ENCODE measurements around the gene SNAPIN. TPM values are rescaled to one million over a fixed set of nuclear protein-coding genes. Genes with fewer than 3 reads are reported as not detected.
A peak's percentile ranks its signal among the peaks of the same experiment; 100 is the strongest.
"Not testable (repeated sequence)": the region's sequence is repeated elsewhere in the genome, so short reads cannot be mapped to it uniquely, and the experiment has no call there.

The SNAPIN gene
- total RNA-seq, 1 donor from 2014 or later: 50.4 TPM

DNA sequence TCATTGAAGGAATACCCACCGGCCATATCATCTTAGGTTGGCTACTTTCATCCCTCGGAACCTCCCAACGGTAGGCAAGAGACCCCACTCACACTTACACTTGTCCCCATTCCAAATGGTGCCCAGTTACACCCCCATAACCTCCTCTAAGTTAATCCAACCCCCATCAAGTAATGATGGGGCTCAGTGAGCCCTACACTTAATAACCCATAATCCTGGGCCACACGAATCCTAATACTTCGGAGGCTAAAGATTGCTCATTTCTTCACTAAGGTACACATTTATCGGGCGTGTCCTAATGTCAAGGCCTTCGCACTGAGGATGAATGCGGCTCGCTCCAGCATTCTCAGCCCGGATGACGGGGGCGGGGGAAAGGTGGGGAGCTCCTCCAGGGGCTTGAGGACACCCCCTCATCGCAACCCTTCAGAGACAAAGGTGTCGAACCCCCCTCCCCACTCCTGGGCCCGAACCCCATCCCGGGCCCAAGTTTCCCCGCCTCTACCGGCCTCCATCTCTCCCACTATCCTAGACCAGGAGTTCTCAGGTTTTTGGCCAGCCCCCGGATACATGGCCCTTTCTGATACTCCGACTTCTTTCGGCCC is 11.9 kb downstream of the SNAPIN start:
- ChIA-PET CTCF (interaction anchor here (0.7 to 2.6 kb wide), 2 partner anchors 42 to 98 kb away, joined by 3 to 16 read pairs; no protein-coding TSS in a partner anchor), POLR2A (interaction anchor here (0.7 to 3.6 kb wide), 7 partner anchors 12 to 321 kb away, joined by 3 to 34 read pairs (median 7); partner anchors contain the start of genes CHTOP, RPS27 and SNAPIN)
- no peak overlapping the region for H3K27ac Mint-ChIP-seq
- H3K4me1 Mint-ChIP-seq: peaks cover 28% of the 10 kb centered on the region
- H3K4me3 Mint-ChIP-seq: no peak overlapping the region
- H3K9me3 Mint-ChIP-seq: no peaks in the 10 kb centered on the region
- DNase-seq (no peak), ATAC-seq (ENCODE audit: low read depth) (no peak)
- intact Hi-C loops (cut with micrococcal nuclease): loop anchor here (2.0 to 5.0 kb wide), 4 partner anchors 120 to 252 kb away; partner anchors contain the start of gene GATAD2B
- peaks cover 48% of the 10 kb centered on the region for H3K36me3 Mint-ChIP-seq (ENCODE audit: low read depth)
- no peaks in the 10 kb centered on the region for H3K27me3 Mint-ChIP-seq
- TF ChIP-seq, protein P1, sequence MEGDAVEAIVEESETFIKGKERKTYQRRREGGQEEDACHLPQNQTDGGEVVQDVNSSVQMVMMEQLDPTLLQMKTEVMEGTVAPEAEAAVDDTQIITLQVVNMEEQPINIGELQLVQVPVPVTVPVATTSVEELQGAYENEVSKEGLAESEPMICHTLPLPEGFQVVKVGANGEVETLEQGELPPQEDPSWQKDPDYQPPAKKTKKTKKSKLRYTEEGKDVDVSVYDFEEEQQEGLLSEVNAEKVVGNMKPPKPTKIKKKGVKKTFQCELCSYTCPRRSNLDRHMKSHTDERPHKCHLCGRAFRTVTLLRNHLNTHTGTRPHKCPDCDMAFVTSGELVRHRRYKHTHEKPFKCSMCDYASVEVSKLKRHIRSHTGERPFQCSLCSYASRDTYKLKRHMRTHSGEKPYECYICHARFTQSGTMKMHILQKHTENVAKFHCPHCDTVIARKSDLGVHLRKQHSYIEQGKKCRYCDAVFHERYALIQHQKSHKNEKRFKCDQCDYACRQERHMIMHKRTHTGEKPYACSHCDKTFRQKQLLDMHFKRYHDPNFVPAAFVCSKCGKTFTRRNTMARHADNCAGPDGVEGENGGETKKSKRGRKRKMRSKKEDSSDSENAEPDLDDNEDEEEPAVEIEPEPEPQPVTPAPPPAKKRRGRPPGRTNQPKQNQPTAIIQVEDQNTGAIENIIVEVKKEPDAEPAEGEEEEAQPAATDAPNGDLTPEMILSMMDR (IDR thresholded peaks at IDR 0.05): no peak

DNA sequence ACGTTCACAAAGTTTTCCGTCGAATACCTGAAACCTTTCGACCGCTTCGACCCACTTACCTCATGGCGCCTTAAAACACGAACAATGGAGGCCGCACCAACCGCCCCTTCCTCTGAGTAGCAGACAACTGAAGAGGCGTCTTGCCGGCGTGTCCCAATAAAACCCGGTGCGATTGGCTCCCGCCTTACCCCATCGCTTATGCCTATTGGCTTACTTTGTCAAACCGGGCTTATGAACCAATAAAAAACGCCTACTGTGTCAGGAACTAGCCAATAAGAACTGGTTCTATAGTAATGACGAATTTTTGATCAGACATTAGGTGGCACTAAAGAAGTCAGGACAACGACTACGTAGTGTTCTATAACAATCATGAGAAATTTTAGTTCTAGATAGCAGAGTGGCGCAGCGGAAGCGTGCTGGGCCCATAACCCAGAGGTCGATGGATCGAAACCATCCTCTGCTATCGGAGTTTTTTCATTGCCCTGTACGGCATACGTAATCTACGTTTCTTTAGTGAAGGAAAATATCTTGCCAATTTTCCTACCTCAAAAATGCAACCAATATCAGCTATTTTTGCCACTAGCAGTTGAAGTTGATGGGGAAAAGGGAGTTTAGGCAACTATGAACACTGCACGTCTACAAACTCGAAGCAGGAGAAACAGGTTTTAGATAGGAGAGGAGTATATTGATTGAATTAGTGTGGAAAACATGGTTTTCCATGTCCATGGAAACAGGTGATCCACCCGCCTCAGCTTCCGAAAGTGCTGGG is 12.5 kb downstream of the SNAPIN start, which contains the start of gene ILF2:
Gene ILF2, minus strand, starts transcription at position 135 of the 769 bp plus-strand sequence. Its CDS starts 71 bp downstream, at position 64.
- ChIA-PET POLR2A (interaction anchor here (0.5 to 3.6 kb wide), 15 partner anchors 10 to 1378 kb away, joined by 3 to 34 read pairs (median 6); partner anchors contain the start of genes CHTOP, INTS3, RPS27 and SNAPIN), CTCF (interaction anchor here (0.6 to 2.6 kb wide), 5 partner anchors 64 to 316 kb away, joined by 3 to 16 read pairs (median 3); partner anchors contain the start of gene RAB13)
- DNase-seq: peak; percentile 85
- Mint-ChIP-seq H3K36me3 (ENCODE audit: low read depth) (peaks cover 41% of the 10 kb centered on the region), H3K4me3 (no peak within 1 kb of the TSS), H3K4me1 (peaks cover 28% of the 10 kb centered on the region), H3K27me3 (no peaks in the 10 kb centered on the region), H3K9me3 (no peaks in the 10 kb centered on the region), H3K27ac (no peak within 1 kb of the TSS)
- intact Hi-C loops (cut with micrococcal nuclease): loop anchor here (1.0 to 5.0 kb wide), 15 partner anchors 13 to 601 kb away; partner anchors contain the start of genes CHTOP, GATAD2B, HAX1 and RPS27
- peak; percentile 83 for ATAC-seq (ENCODE audit: low read depth)
- TF ChIP-seq, protein P1 (IDR thresholded peaks at IDR 0.05): no peak

- Mint-ChIP-seq H3K36me3 (ENCODE audit: low read depth) (peaks cover 34% of the 10 kb centered on the region), H3K4me1 (peaks cover 28% of the 10 kb centered on the region)
- not testable (repeated sequence) for H3K9me3 Mint-ChIP-seq, H3K27ac Mint-ChIP-seq, H3K4me3 Mint-ChIP-seq, H3K27me3 Mint-ChIP-seq
- CTCF ChIA-PET: interaction anchor here (0.6 to 2.6 kb wide), 9 partner anchors 30 to 1387 kb away, joined by 3 to 16 read pairs (median 3); partner anchors contain the start of gene RAB13
- intact Hi-C loops (cut with micrococcal nuclease): loop anchor here (1.0 to 5.0 kb wide), 15 partner anchors 13 to 601 kb away; partner anchors contain the start of genes CHTOP, GATAD2B, HAX1 and RPS27
- DNase-seq: peak; percentile 46
- POLR2A ChIA-PET: interaction anchor here (0.6 to 3.6 kb wide), 17 partner anchors 11 to 420 kb away, joined by 3 to 34 read pairs (median 5); partner anchors contain the start of genes CHTOP, DENND4B, INTS3 and RPS27
- peak; percentile 32 for ATAC-seq (ENCODE audit: low read depth)
Measured at GRCh38 chr1:153671628-153672353, 13.3 kb downstream of the SNAPIN start.

DNA sequence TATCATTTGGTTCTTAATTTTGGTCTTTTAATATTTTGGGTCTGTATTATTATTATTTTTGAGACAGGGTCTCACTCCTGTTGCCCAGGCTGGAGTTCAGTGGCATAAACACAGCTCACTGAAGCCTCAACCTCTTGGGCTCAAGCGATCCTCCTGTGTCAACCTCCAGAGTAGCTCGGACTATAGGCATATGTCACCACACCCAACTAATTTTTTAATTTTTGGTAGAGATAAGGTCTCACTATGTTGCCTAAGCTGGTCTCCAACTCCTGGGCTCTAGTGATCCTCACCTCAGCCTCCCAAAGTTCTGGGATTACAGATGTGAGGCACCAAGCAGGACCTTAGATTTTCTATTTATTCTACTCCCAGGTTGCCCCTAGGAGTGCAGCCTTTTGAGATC is 15.0 kb downstream of the SNAPIN start:
- POLR2A ChIA-PET: interaction anchor here (0.7 to 1.4 kb wide), 3 partner anchors 40 to 69 kb away, joined by 3 to 5 read pairs (median 4); partner anchors contain the start of genes CHTOP and INTS3
- Mint-ChIP-seq H3K4me3 (peak overlapping the region; percentile 12), H3K27me3 (peaks cover 11% of the 10 kb centered on the region)

More for the DNA sequence above, 15.0 kb downstream of the SNAPIN start:
- Mint-ChIP-seq H3K27ac (peak overlapping the region; percentile 60), H3K4me1 (peaks cover 28% of the 10 kb centered on the region), H3K9me3 (no peaks in the 10 kb centered on the region), H3K36me3 (ENCODE audit: low read depth) (peaks cover 17% of the 10 kb centered on the region)
- TF ChIP-seq, protein P1 (IDR thresholded peaks at IDR 0.05): no peak
- intact Hi-C loops (cut with micrococcal nuclease): loop anchor here (5.0 kb wide), 2 partner anchors 141 to 249 kb away; partner anchors contain the start of gene GATAD2B
- DNase-seq (no peak), ATAC-seq (ENCODE audit: low read depth) (no peak)
- CTCF ChIA-PET: interaction anchor here (0.8 kb wide), 1 partner anchor 77 kb away, joined by 3 read pairs; no protein-coding TSS in a partner anchor
